SU-DHL-6 (cell line): ENCODE measurements around the gene SP9.

Experiments used
- EZH2phosphoT487 ChIP-seq: fragments of 200-600 bp; sonication (generic), shearing (Covaris generic); conservative IDR thresholded peaks from 2 replicates; pipeline ENCODE4 v1.6.1; 2018; ENCODE audit warnings: mild to moderate bottlenecking, antibody characterized with exemption, low read length, moderate library complexity, mixed read lengths
- TF ChIP-seq, protein P1 (sequence below): fragments of 200-600 bp; sonication (generic); IDR thresholded peaks from one replicate; pipeline ENCODE4 v1.5.1; 2017; ENCODE audit warnings: antibody characterized with exemption, mild to moderate bottlenecking, low read length, moderate library complexity; ENCODE audit not compliant: insufficient read depth, poor library complexity, severe bottlenecking

DNA sequence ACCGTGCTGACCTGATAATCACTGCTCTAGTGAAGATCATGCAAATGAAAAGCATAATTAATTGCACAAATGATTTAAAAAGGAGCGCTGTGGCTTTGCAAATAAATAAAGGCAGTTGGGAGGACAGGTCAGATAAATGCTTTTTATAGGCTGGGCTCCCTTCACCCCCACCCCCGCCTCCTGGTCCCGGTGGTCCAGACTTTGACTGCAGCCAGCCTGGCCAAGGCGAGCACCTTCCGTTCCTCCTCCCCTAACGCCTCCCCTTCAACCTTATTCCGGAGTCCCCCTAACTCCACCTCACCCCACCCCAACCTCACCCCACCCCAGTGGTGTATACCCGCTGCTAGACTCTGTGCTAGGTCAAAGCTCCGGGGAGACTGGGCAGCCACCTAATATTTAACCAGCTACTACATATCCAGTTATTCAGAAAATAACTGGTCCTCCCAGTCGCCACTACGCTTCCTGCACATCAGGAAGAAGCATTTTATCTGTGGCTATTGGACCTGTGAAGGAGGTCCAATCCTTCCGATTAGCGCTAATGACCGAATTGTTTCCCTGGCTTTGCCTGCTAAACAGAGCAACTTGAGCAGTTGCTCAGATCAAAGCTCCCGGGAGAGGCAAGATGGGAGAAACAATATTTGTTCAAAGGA, 3.7 kb upstream of the SP9 start:
- TF ChIP-seq, protein P1, sequence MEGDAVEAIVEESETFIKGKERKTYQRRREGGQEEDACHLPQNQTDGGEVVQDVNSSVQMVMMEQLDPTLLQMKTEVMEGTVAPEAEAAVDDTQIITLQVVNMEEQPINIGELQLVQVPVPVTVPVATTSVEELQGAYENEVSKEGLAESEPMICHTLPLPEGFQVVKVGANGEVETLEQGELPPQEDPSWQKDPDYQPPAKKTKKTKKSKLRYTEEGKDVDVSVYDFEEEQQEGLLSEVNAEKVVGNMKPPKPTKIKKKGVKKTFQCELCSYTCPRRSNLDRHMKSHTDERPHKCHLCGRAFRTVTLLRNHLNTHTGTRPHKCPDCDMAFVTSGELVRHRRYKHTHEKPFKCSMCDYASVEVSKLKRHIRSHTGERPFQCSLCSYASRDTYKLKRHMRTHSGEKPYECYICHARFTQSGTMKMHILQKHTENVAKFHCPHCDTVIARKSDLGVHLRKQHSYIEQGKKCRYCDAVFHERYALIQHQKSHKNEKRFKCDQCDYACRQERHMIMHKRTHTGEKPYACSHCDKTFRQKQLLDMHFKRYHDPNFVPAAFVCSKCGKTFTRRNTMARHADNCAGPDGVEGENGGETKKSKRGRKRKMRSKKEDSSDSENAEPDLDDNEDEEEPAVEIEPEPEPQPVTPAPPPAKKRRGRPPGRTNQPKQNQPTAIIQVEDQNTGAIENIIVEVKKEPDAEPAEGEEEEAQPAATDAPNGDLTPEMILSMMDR = no peak
- no peak for TF ChIP-seq EZH2phosphoT487
